ENCODE results near the gene ENC1. TPM values are rescaled to one million over a fixed set of nuclear protein-coding genes. Genes with fewer than 3 reads are reported as not detected.

Gene ENC1
- total RNA-seq, 1 donor from 2014 or later: 2.7 TPM

DNA sequence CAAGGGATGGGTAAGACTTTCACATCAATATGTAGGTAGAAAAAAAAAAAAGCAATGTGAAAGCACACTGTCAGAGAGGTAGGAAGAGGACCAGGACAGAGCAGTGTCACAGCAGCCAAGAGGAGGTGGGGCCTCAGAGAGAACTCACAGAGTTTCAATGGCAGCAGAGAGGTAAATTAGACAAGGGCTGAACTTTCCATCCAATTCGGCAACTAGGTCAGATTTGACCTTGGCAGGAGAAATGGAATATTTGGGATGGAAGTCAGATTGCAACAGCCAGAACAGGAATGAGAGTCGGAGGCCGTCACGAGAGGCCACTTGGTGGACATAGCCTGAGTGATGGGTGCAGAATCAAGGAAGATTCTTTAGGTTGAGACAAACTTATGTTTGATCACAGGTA is 57.7 kb downstream of the ENC1 start:
- intact Hi-C loops (cut with micrococcal nuclease): no loop called here
- DNase-seq (no peak), ATAC-seq (no peak)

DNA sequence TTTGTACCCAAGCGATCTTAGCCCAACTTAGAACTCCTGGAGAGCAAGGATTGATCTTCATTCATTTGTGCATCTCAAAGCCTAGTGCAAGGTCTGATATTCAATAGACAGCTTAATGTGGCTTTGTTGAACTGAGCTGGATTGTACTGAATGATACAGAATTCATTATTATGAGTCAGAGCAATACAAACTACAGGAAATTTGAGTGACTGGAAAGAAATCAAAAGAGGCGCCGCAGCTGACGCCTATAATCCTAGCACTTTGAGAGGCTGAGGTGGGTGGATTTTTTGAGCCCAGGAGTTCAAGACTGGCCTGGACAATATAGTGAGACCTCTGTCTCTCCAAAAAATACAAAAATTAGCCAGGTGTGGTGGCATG is 58.6 kb downstream of the ENC1 start:
- no peak for ATAC-seq
- no peak for DNase-seq
- intact Hi-C loops (cut with micrococcal nuclease): no loop called here

DNA sequence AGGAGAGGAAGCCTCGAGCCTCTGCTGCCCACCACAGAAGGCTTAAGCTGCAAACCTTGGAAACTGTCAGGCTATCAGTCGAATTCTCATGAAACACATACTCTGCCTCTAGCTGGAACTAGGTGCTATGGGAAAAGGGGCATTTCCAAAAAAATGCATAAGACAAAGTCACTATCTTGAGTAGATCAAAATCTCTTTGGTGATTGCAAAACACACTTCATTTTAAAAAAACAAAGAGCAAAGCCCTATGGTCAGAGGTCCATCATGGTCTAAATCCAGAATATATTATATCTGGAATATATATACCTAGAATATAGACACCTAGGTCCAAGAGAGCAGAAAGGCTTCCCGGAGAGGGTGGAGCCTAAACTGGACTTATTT is 59.8 kb downstream of the ENC1 start:
- ATAC-seq (no peak), DNase-seq (no peak)
- intact Hi-C loops (cut with micrococcal nuclease): no loop called here

DNA sequence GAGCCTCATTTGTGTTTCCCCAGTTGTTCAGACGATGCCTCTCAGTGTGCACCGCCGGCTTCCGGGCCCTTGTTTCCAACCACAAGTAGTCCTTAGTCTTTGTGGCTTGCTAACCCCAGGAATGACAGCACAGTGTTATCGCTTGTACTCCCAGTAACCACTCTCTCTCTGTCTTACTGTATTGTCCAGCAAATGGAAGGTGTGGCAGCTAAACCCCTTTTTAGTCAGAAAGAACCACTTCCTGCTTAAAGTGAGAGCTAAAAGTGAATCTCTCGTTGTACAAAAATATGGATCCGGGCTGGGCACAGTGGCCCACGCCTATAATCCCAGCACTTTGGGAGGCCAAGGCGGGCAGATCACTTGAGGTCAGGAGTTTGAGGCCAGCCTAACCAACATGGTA is 61.3 kb downstream of the ENC1 start:
- ATAC-seq: no peak
- no peak for DNase-seq
- intact Hi-C loops (cut with micrococcal nuclease): no loop called here

DNA sequence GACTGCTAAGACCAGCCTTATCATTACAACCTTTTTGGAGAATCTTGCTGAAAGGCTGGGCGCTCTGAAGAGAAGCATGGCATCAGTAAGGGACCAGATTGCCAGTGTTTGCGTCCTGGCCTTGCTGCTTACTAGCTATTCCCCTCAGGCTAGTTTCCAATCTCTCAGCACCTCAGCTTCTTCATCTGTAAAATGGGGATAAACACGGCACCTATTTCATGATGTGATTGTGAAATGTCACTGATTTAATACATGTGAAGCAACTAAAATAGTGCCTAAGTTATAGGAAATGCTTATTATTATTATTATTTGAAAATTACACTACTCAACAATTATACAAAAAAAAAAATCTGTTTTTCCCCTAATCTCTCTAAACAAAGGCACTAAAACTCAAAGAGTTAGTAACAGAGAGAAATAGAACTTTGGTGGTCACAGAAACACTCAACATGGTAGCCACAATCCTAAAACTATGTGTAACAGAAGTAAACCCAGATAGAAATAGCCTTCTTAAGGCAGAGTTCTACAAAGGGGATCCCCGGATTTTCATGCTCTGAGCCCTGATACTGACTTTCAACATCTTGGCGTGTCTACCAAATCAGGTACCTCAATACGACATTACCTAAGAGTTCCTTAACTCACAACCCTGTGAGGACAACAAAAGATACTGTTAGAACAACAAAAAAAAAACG is 62.0 kb downstream of the ENC1 start:
- ATAC-seq: no peak

More for the DNA sequence above, 62.0 kb downstream of the ENC1 start:
- intact Hi-C loops (cut with micrococcal nuclease): no loop called here
- no peak for DNase-seq

Other genes starting within 250 kb of the ENC1 start
- gene HEXB, start 44.5 kb upstream of the ENC1 start, total RNA-seq: 87.1 TPM
- 41.1 TPM for gene GFM2, start 126.4 kb upstream of the ENC1 start, total RNA-seq
- 52.3 TPM for gene NSA2, start 126.5 kb upstream of the ENC1 start, total RNA-seq
- 3.6 TPM for gene FAM169A, start 225.7 kb upstream of the ENC1 start, total RNA-seq